Activated naive CD8-positive, alpha-beta T cell treated with anti-CD3 and anti-CD28 coated beads, Interleukin-2, amount 50 U/mL, for 24 hours (primary cell): ENCODE measurements around the gene DOCK4.

Source experiments
- ATAC-seq: fragments of 150-1000 bp; cut with Tn5 transposase; one replicate; pipeline ENCODE4 v1.10.0; 2021
- DNase-seq: peaks from one replicate; pipeline ENCODE4 v3.0.0; 2021
- H3K27ac Mint-ChIP-seq: one replicate; pipeline ENCODE4 v1.8.0; 2021; ENCODE audit warnings: mild to moderate bottlenecking, mixed read lengths
- H3K27me3 Mint-ChIP-seq: one replicate; pipeline ENCODE4 v1.8.0; 2021; ENCODE audit warnings: mixed read lengths
- H3K36me3 Mint-ChIP-seq: one replicate; pipeline ENCODE4 v1.8.0; 2021; ENCODE audit warnings: low read depth, mixed read lengths
- H3K4me1 Mint-ChIP-seq: one replicate; pipeline ENCODE4 v1.8.0; 2021; ENCODE audit warnings: mixed read lengths
- H3K4me3 Mint-ChIP-seq: one replicate; pipeline ENCODE4 v1.8.0; 2021; ENCODE audit warnings: mild to moderate bottlenecking, moderate library complexity, mixed read lengths
- H3K9me3 Mint-ChIP-seq: one replicate; pipeline ENCODE4 v1.8.0; 2021; ENCODE audit warnings: mixed read lengths

Gene DOCK4

DNA sequence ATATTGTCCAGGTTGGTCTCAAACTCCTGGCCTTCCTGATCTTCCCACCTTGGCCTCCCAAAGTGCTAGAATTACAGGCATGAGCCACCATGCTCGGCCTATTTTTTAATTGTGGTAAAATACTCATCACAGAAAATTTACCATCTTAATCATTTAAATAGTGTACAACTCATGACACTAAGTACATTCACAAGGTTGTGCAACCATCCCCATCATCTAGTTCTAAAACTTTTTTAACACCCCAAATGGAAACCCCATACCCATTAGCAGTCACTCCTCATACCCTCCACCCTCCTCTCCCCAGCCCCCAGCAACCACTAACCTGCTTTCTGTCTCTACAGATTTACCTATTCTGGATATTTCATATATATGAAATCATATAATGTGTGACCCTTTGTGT is 90.3 kb downstream of the DOCK4 start:
- H3K27me3 Mint-ChIP-seq: peaks cover 3% of the 10 kb centered on the region
- H3K9me3 Mint-ChIP-seq: no peaks in the 10 kb centered on the region
- ATAC-seq (no peak), DNase-seq (no peak)
- no peaks in the 10 kb centered on the region for H3K36me3 Mint-ChIP-seq
- H3K4me1 Mint-ChIP-seq: no peaks in the 10 kb centered on the region
- no peak overlapping the region for H3K27ac Mint-ChIP-seq
- H3K4me3 Mint-ChIP-seq: no peak overlapping the region

DNA sequence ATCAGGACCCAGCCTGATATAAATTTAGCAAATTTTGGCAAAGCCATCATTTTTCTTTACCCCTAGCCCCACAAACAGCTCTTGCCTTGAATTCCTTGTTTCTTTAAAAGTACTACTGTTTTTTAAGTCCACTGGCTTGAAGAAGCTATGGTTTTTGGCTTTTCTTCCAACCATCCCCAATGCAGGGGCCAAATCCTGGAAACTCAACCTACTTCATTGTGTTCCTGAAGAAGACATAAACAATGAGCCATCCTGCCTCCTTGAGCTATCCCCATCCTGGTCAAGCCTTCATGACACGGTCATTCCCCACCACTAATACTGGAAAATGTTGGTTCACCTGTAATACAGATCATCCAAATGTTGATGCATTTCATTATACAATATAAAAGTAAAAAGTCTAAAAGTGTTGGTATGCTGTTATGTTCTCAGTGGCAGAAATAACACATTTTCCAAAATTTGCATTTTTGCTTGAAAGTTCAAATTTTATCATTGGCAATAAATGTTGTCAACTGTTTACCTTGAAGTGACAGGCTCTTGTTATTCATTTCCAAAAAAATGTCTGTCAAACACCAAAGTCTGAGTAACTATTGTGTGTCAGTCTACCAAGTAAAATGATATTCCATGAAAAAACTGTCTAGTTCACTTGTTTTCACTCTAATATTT is 92.2 kb downstream of the DOCK4 start:
- H3K9me3 Mint-ChIP-seq: no peaks in the 10 kb centered on the region
- no peak for ATAC-seq

DNA sequence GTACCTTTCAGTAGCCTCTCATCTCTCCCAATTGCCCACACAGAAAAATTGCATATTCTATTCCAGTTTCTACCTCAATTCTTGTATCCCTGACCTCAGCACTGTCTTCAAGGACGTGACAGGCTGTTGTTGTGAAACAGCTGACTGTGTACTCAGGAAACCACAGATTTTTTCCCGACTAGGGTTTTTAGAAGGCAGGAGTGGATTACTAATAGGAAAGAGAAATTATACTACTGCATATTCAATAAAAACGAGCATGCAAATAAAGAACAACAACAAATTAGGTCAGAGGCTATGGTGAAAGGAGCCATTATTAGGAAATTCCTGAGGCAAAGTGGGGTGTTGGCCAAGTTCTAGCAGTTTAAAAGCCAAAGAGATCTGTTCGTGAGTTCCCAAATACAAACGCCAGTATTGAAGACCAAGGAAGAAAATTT is 93.4 kb downstream of the DOCK4 start:
- Mint-ChIP-seq H3K36me3 (no peaks in the 10 kb centered on the region), H3K4me3 (no peak overlapping the region), H3K27me3 (peaks cover 3% of the 10 kb centered on the region), H3K27ac (no peak overlapping the region), H3K4me1 (no peaks in the 10 kb centered on the region), H3K9me3 (no peaks in the 10 kb centered on the region)
- DNase-seq: no peak
- ATAC-seq: no peak

More for the DNA sequence above, 92.2 kb downstream of the DOCK4 start:
- no peak for DNase-seq
- Mint-ChIP-seq H3K36me3 (no peaks in the 10 kb centered on the region), H3K27me3 (peaks cover 3% of the 10 kb centered on the region), H3K4me1 (no peaks in the 10 kb centered on the region), H3K4me3 (no peak overlapping the region), H3K27ac (no peak overlapping the region)

GRCh38 chr7:112110651-112111050 is 95.5 kb downstream of the DOCK4 start:
- Mint-ChIP-seq H3K36me3 (no peaks in the 10 kb centered on the region), H3K27me3 (peaks cover under 1% of the 10 kb centered on the region), H3K27ac (no peak overlapping the region), H3K4me1 (no peaks in the 10 kb centered on the region), H3K9me3 (no peaks in the 10 kb centered on the region), H3K4me3 (no peak overlapping the region)
- DNase-seq: no peak
- no peak for ATAC-seq

DNA sequence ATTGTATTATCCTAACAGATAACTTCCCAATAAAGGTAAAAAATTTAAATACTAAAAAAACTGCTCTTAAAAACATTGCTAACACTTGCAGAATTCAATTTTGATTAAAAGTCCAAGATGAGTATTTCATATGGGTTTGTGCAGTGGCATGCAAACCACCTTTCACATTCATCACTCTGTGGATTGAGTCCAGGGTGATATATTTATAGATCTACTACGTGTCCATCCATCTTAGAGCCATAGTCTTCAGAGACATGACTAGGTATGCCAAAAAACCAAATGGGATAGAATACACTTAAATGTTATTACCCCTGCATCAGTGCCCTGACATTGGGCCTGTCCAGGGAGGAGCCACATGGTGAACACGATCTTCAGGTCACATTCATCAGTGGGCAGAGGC is 96.0 kb downstream of the DOCK4 start:
- no peak overlapping the region for H3K27ac Mint-ChIP-seq
- H3K4me3 Mint-ChIP-seq: no peak overlapping the region
- no peak for ATAC-seq
- H3K27me3 Mint-ChIP-seq: peaks cover 3% of the 10 kb centered on the region
- no peak for DNase-seq
- no peaks in the 10 kb centered on the region for H3K9me3 Mint-ChIP-seq
- no peaks in the 10 kb centered on the region for H3K36me3 Mint-ChIP-seq
- no peaks in the 10 kb centered on the region for H3K4me1 Mint-ChIP-seq

DNA sequence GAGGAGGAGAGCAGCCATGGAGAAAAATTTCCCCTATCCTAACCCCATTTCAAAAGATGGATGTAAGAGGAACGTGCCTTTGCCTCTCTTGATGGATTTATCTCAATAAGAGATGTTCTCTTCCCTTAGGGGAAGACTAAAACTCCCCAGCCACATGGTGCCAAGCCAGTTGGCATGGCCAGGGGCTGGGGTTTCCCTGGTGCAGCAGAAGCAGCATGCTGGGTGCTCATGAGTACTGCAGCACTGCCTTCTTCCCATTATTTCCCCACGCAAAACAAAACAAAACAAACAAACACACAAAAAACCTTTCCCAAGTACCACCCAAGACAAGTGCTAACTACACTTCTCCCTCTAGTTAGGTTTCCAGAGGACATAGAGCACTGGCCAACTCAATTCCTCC is 97.2 kb downstream of the DOCK4 start:
- no peak overlapping the region for H3K27ac Mint-ChIP-seq
- DNase-seq (no peak), ATAC-seq (no peak)
- no peak overlapping the region for H3K4me3 Mint-ChIP-seq
- peaks cover 3% of the 10 kb centered on the region for H3K27me3 Mint-ChIP-seq
- H3K9me3 Mint-ChIP-seq: no peaks in the 10 kb centered on the region
- H3K4me1 Mint-ChIP-seq: no peaks in the 10 kb centered on the region
- no peaks in the 10 kb centered on the region for H3K36me3 Mint-ChIP-seq

- no peaks in the 10 kb centered on the region for H3K9me3 Mint-ChIP-seq
- DNase-seq (no peak), ATAC-seq (no peak)
- H3K27ac Mint-ChIP-seq: no peak overlapping the region
- H3K4me1 Mint-ChIP-seq: no peaks in the 10 kb centered on the region
- H3K4me3 Mint-ChIP-seq: no peak overlapping the region
- H3K27me3 Mint-ChIP-seq: peaks cover 5% of the 10 kb centered on the region
- H3K36me3 Mint-ChIP-seq: no peaks in the 10 kb centered on the region
Observed at GRCh38 chr7:112105584-112106530, 100.3 kb downstream of the DOCK4 start.

- Mint-ChIP-seq H3K9me3 (no peaks in the 10 kb centered on the region), H3K27ac (no peak overlapping the region), H3K36me3 (no peaks in the 10 kb centered on the region), H3K4me3 (no peak overlapping the region), H3K4me1 (no peaks in the 10 kb centered on the region), H3K27me3 (peaks cover 5% of the 10 kb centered on the region)
- DNase-seq (no peak), ATAC-seq (no peak)
Observed at GRCh38 chr7:112104120-112104519, 102.1 kb downstream of the DOCK4 start.

- no peak for ATAC-seq
- no peaks in the 10 kb centered on the region for H3K9me3 Mint-ChIP-seq
Observed at GRCh38 chr7:112103246-112103645, 103.0 kb downstream of the DOCK4 start.

DNA sequence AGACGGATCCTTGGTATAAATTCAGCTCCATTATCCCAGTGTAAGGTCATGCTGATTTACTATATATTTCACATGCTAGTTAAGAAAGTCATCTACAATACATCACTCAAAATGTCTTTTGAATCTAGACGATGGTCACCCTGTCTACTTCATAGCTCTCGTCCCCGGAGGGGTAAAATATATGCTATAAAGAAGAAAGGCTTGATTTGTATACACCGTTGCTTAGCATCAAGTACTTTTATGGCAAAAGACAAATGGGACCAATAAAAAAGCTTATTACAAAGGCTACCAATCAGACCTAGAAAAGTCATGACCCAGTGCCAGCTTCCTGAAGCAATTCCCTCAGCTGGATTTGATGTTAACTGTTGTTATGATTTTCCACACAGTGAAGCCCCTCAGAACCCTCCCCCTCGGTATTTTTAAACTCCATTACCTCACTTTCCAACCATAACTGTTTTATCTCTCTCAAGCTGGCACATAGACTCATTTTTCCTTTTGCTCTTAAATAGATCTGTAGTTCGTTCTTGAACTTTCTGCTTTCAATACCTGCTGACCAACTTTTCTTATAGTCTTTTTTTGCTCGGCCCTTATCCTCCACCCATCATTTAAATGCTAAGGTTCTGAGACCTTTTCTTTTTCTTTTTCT is 104.9 kb downstream of the DOCK4 start:
- no peaks in the 10 kb centered on the region for H3K9me3 Mint-ChIP-seq
- no peaks in the 10 kb centered on the region for H3K4me1 Mint-ChIP-seq
- no peak for ATAC-seq
- H3K36me3 Mint-ChIP-seq: no peaks in the 10 kb centered on the region
- H3K4me3 Mint-ChIP-seq: no peak overlapping the region
- no peak overlapping the region for H3K27ac Mint-ChIP-seq
- DNase-seq: no peak
- peaks cover 5% of the 10 kb centered on the region for H3K27me3 Mint-ChIP-seq

More at GRCh38 chr7:112103246-112103645, 103.0 kb downstream of the DOCK4 start:
- Mint-ChIP-seq H3K36me3 (no peaks in the 10 kb centered on the region), H3K27ac (no peak overlapping the region), H3K4me3 (no peak overlapping the region), H3K4me1 (no peaks in the 10 kb centered on the region), H3K27me3 (peaks cover 5% of the 10 kb centered on the region)
- no peak for DNase-seq

GRCh38 chr7:112097524-112097923 is 108.7 kb downstream of the DOCK4 start:
- ATAC-seq: no peak
- no peak for DNase-seq
- Mint-ChIP-seq H3K4me3 (no peak overlapping the region), H3K9me3 (no peaks in the 10 kb centered on the region), H3K27ac (no peak overlapping the region), H3K36me3 (no peaks in the 10 kb centered on the region), H3K27me3 (peaks cover 2% of the 10 kb centered on the region), H3K4me1 (no peaks in the 10 kb centered on the region)

GRCh38 chr7:112093409-112093808 is 112.8 kb downstream of the DOCK4 start:
- no peak for ATAC-seq
- Mint-ChIP-seq H3K4me3 (no peak overlapping the region), H3K36me3 (no peaks in the 10 kb centered on the region), H3K27me3 (peaks cover 2% of the 10 kb centered on the region), H3K27ac (no peak overlapping the region), H3K4me1 (no peaks in the 10 kb centered on the region), H3K9me3 (no peaks in the 10 kb centered on the region)
- no peak for DNase-seq

DNA sequence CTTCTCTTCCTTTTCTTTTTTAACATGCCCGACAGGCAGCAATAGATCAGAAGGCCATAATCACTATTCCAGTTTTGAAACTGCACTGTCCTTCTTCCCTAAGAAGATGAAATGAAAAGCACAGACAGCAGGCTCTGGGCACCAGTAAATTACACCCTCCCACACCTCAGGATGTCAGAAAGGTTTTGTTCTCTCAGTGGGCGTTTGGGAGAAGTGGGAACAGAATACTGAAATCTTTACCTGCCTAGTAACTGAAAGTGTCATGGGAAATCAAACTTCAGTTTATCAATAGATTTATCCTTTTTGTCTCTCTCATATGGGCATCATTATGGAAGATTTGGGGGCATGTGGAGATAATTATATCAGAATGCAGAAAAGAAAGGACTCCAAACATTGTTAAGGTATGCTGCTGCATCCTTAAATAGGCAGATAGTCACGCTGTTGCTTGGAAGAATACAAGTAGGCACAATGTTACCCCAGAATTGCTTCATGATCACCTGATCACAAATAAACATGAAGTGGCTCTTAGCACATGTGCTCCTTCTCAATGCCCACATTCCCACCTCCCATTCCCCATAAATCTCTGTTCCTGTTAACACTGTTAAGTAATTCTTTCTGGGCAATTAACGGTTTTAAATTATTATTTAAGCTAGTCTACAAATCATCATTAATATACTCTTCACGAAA is 113.3 kb downstream of the DOCK4 start:
- Mint-ChIP-seq H3K9me3 (no peaks in the 10 kb centered on the region), H3K4me1 (no peaks in the 10 kb centered on the region), H3K4me3 (no peak overlapping the region), H3K36me3 (no peaks in the 10 kb centered on the region), H3K27ac (no peak overlapping the region), H3K27me3 (peaks cover 2% of the 10 kb centered on the region)
- no peak for ATAC-seq
- DNase-seq: no peak

DNA sequence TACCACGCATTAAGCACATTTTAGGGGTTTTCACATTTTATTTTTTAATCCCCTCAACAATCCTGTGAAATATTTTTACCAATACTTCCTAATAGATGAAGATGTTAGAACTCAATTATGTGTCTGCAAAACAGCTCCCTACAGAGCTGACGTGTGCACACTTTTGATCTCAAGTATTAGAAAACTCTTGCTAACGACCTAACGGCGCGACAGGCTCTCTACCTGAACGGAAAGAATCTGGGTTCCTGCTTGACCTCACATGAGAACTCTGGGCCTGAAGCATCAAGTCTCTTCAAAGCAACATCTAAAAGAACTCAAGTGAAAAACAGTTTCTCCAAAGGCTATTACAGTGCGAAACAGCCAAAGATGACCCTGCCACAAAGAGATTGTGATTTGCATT is 113.9 kb downstream of the DOCK4 start:
- ATAC-seq (no peak), DNase-seq (no peak)
- Mint-ChIP-seq H3K9me3 (no peaks in the 10 kb centered on the region), H3K27ac (no peak overlapping the region), H3K4me3 (no peak overlapping the region), H3K27me3 (peaks cover 2% of the 10 kb centered on the region), H3K36me3 (no peaks in the 10 kb centered on the region), H3K4me1 (no peaks in the 10 kb centered on the region)
